HEK293 (cell line): ENCODE measurements around the gene NR3C2.

Experiments
- CTCF ChIA-PET: fragments of 350-600 bp; formaldehyde crosslinking; extraction: SDS; loops from one replicate; lab custom pipeline; 2021; ENCODE audit warnings: antibody characterized with exemption; lab: Yijun Ruan, JAX
- POLR2A ChIA-PET: fragments of 300-600 bp; formaldehyde crosslinking; extraction: SDS; loops from one replicate; lab custom pipeline; 2020; ENCODE audit warnings: antibody characterized with exemption, inconsistent platforms; lab: Yijun Ruan, JAX
- H3K27ac ChIP-seq: fragments of 200-500 bp; sonication (Bioruptor generic); 2 replicates; pipeline ENCODE4 v1.5.1; 2014; ENCODE audit warnings: low read depth, low read length, control low read depth, inconsistent platforms; ENCODE audit errors: extremely low read depth
- H3K36me3 ChIP-seq, 2 experiments: fragments of 200-500 bp in 1 of 2; sonication (Bioruptor generic) in 1 of 2; 1 replicate in 1 of 2; 2 replicates in 1 of 2; pipeline ENCODE4 v1.5.1; 2014 to 2017; ENCODE audit warnings: inconsistent platforms in 2 of 2, low read length in 2 of 2; ENCODE audit not compliant: control insufficient read depth in 2 of 2, insufficient read depth in 1 of 2
- H3K4me1 ChIP-seq: fragments of 200-500 bp; sonication (Bioruptor generic); 2 replicates; pipeline ENCODE4 v1.5.1; 2014; ENCODE audit warnings: mild to moderate bottlenecking, low read length, inconsistent platforms; ENCODE audit not compliant: control insufficient read depth, insufficient read depth
- H3K4me3 ChIP-seq: 2 replicates; pipeline ENCODE4 v1.5.1; 2011; ENCODE audit warnings: low read depth, mild to moderate bottlenecking, control low read depth, low read length, moderate library complexity
- H3K9me3 ChIP-seq: fragments of 200-500 bp; sonication (Bioruptor generic); 2 replicates; pipeline ENCODE4 v1.5.1; 2014; ENCODE audit warnings: low read depth, low read length, inconsistent platforms; ENCODE audit not compliant: control insufficient read depth, insufficient read depth
- EGR2 ChIP-seq: fragments of 450-650 bp; formaldehyde crosslinking; IDR thresholded peaks from 2 replicates; pipeline ENCODE4 v1.5.1; 2016; ENCODE audit warnings: low read depth, missing biosample characterization, missing genetic modification characterization
- GLIS1 ChIP-seq: fragments of 450-650 bp; formaldehyde crosslinking; IDR thresholded peaks from 2 replicates; pipeline ENCODE4 v1.5.1; 2016; ENCODE audit warnings: missing biosample characterization, missing genetic modification characterization
- SALL2 ChIP-seq: fragments of 450-650 bp; formaldehyde crosslinking; IDR thresholded peaks from 2 replicates; pipeline ENCODE4 v1.5.0; 2017; ENCODE audit warnings: missing biosample characterization, mild to moderate bottlenecking, missing genetic modification characterization, borderline replicate concordance
- ZFHX2 ChIP-seq: fragments of 450-650 bp; formaldehyde crosslinking; conservative IDR thresholded peaks from 2 replicates; pipeline ENCODE4 v1.5.1; 2016; ENCODE audit warnings: missing biosample characterization, missing genetic modification characterization
- ZFP41 ChIP-seq: fragments of 450-650 bp; formaldehyde crosslinking; IDR thresholded peaks from 2 replicates; pipeline ENCODE4 v1.5.1; 2016; ENCODE audit warnings: missing biosample characterization, missing genetic modification characterization, borderline replicate concordance
- ZNF132 ChIP-seq: fragments of 450-650 bp; formaldehyde crosslinking; IDR thresholded peaks from 2 replicates; pipeline ENCODE4 v1.5.1; 2017; ENCODE audit warnings: missing biosample characterization, missing genetic modification characterization, borderline replicate concordance
- ZNF202 ChIP-seq: fragments of 450-650 bp; formaldehyde crosslinking; IDR thresholded peaks from 2 replicates; pipeline ENCODE4 v1.5.1; 2016; ENCODE audit warnings: missing biosample characterization, missing genetic modification characterization, borderline replicate concordance
- ZNF24 ChIP-seq: fragments of 450-650 bp; formaldehyde crosslinking; IDR thresholded peaks from 2 replicates; pipeline ENCODE4 v1.5.1; 2016; ENCODE audit warnings: missing biosample characterization, missing genetic modification characterization
- ZNF266 ChIP-seq: fragments of 450-650 bp; formaldehyde crosslinking; IDR thresholded peaks from 2 replicates; pipeline ENCODE4 v1.5.1; 2016; ENCODE audit warnings: missing biosample characterization, missing genetic modification characterization, low read depth
- ZNF280C ChIP-seq: fragments of 450-650 bp; formaldehyde crosslinking; IDR thresholded peaks from 2 replicates; pipeline ENCODE4 v1.5.1; 2016; ENCODE audit warnings: missing biosample characterization, missing genetic modification characterization
- ZNF37A ChIP-seq: fragments of 450-650 bp; IDR thresholded peaks from 2 replicates; pipeline ENCODE4 v1.5.1; 2018; ENCODE audit warnings: missing biosample characterization, missing genetic modification characterization
- ZNF510 ChIP-seq: fragments of 450-650 bp; formaldehyde crosslinking; IDR thresholded peaks from 2 replicates; pipeline ENCODE4 v1.5.1; 2018; ENCODE audit warnings: mild to moderate bottlenecking, missing genetic modification characterization, missing biosample characterization; ENCODE audit not compliant: insufficient replicate concordance
- ZNF529 ChIP-seq: fragments of 450-650 bp; formaldehyde crosslinking; IDR thresholded peaks from 2 replicates; pipeline ENCODE4 v1.5.1; 2017; ENCODE audit warnings: missing genetic modification characterization, missing biosample characterization; ENCODE audit not compliant: insufficient replicate concordance
- ZNF530 ChIP-seq: fragments of 450-650 bp; formaldehyde crosslinking; IDR thresholded peaks from 2 replicates; pipeline ENCODE4 v1.5.1; 2016; ENCODE audit warnings: low read depth, missing biosample characterization, missing genetic modification characterization
- ZNF654 ChIP-seq: fragments of 450-650 bp; formaldehyde crosslinking; IDR thresholded peaks from 2 replicates; pipeline ENCODE4 v1.5.1; 2016; ENCODE audit warnings: low read depth, missing biosample characterization, missing genetic modification characterization
- ZXDB ChIP-seq: fragments of 450-650 bp; formaldehyde crosslinking; IDR thresholded peaks from 2 replicates; pipeline ENCODE4 v1.5.1; 2016; ENCODE audit warnings: missing biosample characterization, missing genetic modification characterization
- TF ChIP-seq, protein P1 (sequence below): fragments of 450-650 bp; formaldehyde crosslinking; conservative IDR thresholded peaks from 2 replicates; pipeline ENCODE4 v1.5.1; 2016; ENCODE audit warnings: low read depth, missing biosample characterization, missing genetic modification characterization

Gene NR3C2

GRCh38 chr4:148162519-148162918 is 279.7 kb downstream of the NR3C2 start:
- no peak overlapping the region for H3K4me3 ChIP-seq
- H3K9me3 ChIP-seq: no peaks in the 10 kb centered on the region
- H3K27ac ChIP-seq: no peak overlapping the region
- TF ChIP-seq ZFHX2 (tag by site-specific recombination) (0 out of 2 replicates have a peak, but pooled peaks have one; percentile 29), EGR2 (tag by site-specific recombination) (0 out of 2 replicates have a peak, but pooled peaks have one; percentile 39), ZNF510 (no peak)
- ChIA-PET POLR2A (interaction anchor here (0.6 kb wide), 1 partner anchor 114 kb away, joined by 4 read pairs; no protein-coding TSS in a partner anchor), CTCF (no interaction called here)
- H3K4me1 ChIP-seq: peaks cover 7% of the 10 kb centered on the region; the same call in 1 of the 2 replicates
- H3K36me3 ChIP-seq: no peaks in the 10 kb centered on the region

DNA sequence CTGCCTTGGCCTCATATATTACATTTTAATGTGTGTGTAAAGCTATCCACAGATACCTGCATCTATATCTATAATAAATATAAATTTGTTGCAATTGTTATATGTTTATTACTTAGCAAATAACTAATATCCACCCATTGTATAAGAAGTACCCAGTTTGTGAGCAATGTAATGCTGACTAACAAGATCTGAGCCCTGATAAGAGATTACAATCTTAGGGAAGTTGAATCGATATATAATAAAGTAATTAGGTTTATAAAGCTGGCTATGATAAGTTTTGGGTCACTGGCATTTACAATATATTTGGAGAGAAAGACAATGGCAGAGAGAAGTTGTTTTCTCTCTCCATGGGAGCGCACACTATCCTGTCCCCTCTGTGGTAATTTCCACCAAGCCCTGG is 280.6 kb downstream of the NR3C2 start:
- POLR2A ChIA-PET: no interaction called here

More for the DNA sequence above, 280.6 kb downstream of the NR3C2 start:
- CTCF ChIA-PET: no interaction called here
- H3K36me3 ChIP-seq: no peaks in the 10 kb centered on the region
- H3K27ac ChIP-seq: no peak overlapping the region
- TF ChIP-seq, protein P1, sequence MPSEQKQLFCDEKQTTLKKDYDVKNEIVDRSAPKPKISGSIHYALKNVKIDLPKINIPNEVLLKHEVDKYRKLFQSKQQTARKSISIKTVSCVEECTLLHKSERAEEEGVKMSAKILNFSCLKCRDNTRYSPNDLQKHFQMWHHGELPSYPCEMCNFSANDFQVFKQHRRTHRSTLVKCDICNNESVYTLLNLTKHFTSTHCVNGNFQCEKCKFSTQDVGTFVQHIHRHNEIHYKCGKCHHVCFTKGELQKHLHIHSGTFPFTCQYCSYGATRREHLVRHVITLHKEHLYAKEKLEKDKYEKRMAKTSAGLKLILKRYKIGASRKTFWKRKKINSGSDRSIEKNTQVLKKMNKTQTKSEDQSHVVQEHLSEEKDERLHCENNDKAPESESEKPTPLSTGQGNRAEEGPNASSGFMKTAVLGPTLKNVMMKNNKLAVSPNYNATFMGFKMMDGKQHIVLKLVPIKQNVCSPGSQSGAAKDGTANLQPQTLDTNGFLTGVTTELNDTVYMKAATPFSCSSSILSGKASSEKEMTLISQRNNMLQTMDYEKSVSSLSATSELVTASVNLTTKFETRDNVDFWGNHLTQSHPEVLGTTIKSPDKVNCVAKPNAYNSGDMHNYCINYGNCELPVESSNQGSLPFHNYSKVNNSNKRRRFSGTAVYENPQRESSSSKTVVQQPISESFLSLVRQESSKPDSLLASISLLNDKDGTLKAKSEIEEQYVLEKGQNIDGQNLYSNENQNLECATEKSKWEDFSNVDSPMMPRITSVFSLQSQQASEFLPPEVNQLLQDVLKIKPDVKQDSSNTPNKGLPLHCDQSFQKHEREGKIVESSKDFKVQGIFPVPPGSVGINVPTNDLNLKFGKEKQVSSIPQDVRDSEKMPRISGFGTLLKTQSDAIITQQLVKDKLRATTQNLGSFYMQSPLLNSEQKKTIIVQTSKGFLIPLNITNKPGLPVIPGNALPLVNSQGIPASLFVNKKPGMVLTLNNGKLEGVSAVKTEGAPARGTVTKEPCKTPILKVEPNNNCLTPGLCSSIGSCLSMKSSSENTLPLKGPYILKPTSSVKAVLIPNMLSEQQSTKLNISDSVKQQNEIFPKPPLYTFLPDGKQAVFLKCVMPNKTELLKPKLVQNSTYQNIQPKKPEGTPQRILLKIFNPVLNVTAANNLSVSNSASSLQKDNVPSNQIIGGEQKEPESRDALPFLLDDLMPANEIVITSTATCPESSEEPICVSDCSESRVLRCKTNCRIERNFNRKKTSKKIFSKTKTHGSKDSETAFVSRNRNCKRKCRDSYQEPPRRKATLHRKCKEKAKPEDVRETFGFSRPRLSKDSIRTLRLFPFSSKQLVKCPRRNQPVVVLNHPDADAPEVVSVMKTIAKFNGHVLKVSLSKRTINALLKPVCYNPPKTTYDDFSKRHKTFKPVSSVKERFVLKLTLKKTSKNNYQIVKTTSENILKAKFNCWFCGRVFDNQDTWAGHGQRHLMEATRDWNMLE: no peak
- TF ChIP-seq ZNF530 (no peak), GLIS1 (no peak), ZNF654 (tag by site-specific recombination) (no peak), ZNF24 (tag by site-specific recombination) (no peak), ZXDB (tag by site-specific recombination) (no peak), SALL2 (tag by site-specific recombination) (no peak), ZFP41 (tag by site-specific recombination) (no peak), ZNF529 (tag by site-specific recombination) (no peak), ZNF37A (tag by site-specific recombination) (no peak), ZNF280C (tag by site-specific recombination) (no peak), ZNF266 (tag by site-specific recombination) (no peak), ZNF132 (tag by site-specific recombination) (no peak), ZNF202 (no peak)
- H3K4me3 ChIP-seq: no peak overlapping the region
- no peaks in the 10 kb centered on the region for H3K9me3 ChIP-seq
- H3K4me1 ChIP-seq: peaks cover 7% of the 10 kb centered on the region; the same call in 1 of the 2 replicates
